Stimulated activated CD4-positive, alpha-beta T cell treated with anti-CD3 and anti-CD28 coated beads, Interleukin-2, amount 100 ng/mL, for 24 hours (primary cell): ENCODE measurements around the gene UNC45B.
"Not testable (repeated sequence)": the region's sequence is repeated elsewhere in the genome, so short reads cannot be mapped to it uniquely, and the experiment has no call there.

Experiments
- DNase-seq, 2 donors: peaks; one replicate each; pipeline ENCODE4 v3.0.0-alpha.2; 2020

The UNC45B gene

DNA sequence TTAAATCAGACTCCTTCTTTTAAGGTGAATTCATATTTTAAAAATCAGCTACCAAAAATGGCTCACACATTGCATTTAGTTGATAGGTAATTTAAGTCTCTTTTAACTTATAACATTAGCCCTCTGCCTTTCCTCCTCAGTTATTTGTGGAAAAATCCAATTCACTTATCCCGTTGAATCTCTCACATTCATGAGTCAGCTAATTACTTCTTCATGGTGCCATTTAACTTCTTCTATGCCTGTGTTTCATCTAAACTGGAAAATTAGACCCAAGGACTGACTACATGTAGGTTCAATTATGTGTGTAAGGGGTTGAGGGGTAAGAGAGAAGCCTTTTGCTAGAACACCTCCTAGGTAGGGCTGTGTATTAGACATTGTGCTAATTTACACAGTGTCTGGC lies 76.8 kb downstream of the UNC45B start:
- DNase-seq: no peak

DNA sequence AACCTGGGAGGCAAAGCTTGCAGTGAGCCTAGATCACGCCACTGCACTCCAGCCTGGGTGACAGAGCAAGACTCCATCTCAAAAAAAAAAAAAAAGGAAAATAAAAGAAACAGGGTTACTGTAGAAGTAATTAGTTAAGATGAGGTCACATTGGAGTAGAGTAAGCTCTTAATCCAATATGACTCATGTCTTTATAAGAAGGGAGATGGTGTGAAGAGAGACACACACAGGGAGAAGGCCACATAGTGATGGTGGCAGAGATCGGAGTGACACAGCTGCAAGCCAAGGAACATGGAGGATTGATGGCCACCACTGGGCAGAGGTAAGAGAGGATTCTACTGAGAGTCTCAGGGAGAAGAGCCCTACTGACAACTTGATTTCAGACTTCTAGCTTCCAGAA lies 79.9 kb downstream of the UNC45B start:
- DNase-seq: no peak

DNA sequence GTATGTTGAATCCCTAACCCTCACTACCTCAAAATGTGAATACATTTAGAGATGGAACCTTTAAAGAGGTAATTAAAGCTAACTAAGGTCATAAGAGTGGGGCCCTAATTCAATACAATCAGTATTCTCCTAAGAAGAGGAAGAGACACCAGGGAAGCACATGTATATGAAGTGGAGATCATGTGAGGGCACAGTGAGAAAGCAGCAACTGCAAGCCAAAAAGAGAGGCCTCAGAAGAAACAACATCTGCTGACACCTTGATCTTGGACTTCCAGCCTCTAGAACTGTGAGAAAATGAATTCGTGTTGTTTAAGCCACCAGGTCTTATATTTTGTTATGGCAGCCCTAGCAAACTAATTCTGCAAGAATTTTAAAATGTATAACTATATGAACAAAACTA lies 82.0 kb downstream of the UNC45B start:
- DNase-seq: no peak

DNA sequence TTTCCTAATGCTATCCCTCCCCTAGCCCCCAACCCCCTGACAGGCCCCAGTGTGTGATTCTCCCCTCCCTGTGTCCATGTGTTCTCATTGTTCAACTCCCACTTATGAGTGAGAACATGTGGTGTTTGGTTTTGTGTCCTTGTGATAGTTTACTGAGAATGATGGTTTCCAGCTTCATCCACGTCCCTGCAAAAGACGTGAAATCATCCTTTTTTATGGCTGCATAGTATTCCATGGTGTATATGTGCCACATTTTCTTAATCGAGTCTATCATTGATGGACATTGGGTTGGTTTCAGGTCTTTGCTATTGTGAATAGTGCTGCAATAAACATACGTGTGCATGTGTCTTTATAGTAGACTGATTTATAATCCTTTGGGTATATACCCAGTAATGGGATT lies 86.7 kb downstream of the UNC45B start:
- not testable (repeated sequence) for DNase-seq

DNA sequence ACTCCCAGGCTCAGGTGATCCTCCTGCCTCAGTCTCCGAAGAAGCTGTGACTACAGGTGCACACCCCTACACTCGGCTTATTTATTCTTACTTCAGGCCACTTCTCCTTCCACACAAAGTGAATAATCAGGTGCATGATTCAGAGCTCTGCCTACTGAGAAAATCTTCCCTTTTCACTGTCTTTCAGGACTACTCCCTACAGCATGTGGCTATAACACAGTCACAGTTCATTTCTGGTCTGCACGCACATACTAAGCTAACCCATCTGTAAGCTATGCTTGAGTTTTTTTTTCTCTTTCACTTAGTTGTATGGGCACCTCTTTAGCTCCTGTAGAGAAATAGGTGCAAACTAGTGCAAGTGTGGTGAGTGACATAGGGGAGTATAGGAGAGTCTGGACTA lies 87.7 kb downstream of the UNC45B start:
- no peak for DNase-seq

DNA sequence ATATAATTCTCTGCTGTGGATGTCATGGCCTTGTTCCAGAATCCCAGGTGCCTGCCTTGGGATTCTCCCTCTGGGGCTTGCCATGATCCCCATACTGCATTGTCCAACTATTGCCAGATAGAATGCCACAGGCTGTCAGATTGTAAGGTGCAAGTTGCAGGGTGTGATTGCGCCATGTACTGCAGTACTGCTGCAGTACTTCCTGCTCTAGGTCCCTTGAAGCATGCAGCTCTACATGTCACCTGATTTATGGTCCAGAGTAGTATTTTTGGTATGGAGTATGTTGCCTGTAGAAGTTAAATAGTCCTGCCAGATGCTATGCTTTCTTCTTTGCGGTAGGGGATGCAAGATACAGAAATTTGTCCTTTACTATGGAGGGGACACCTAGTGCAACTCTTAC lies 88.3 kb downstream of the UNC45B start:
- DNase-seq: no peak

DNA sequence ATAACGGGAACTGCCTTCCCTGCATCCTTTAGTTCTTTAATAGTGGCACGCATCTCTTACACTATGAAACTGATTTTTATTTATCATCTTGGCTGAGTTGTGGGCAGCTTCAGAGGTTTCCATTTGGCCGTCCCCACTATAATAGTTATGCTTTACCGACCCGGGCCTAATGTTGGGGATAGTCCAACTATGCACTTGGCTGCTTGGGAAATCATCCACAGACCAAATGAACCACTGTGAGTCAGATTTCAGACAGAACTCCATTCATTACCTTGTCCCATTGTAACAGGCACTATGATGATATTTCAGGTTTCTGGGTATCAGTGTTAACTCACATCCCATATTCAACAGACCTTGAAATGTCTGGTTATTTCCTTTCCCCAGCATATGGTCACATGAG lies 89.2 kb downstream of the UNC45B start:
- no peak for DNase-seq

DNA sequence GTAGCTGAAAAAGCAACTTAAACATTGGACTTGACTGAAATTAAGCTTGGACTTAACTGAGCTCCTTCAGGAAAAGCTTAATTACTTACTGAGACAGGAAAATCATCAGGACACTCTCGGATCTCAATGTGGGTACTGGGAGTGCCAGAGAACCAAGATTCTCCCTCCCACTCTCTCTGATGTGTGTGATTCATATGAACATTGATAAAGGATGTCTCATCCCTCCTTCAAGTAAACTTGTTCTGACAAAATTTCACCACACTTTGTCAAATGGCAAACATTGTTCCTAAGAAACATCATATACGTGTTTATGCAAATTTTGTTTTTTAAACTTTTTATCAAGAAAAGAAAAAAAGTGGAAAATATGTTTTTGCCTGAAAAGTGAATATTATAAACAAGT lies 91.2 kb downstream of the UNC45B start:
- no peak for DNase-seq
